ENCODE results near the gene DUS4L.

- no peak for TF ChIP-seq CTCF (IDR thresholded peaks at IDR 0.05; ENCODE audit: low read depth, low read length)
- TF ChIP-seq EZH2phosphoT487 (IDR thresholded peaks at IDR 0.05; ENCODE audit: low read depth): no peak
These were observed 41.5 kb downstream of the DUS4L start for GRCh38 chr7:107605218-107605815.
